Measurements from ENCODE around the gene ZNF845.
"Not testable (repeated sequence)": the region's sequence is repeated elsewhere in the genome, so short reads cannot be mapped to it uniquely, and the experiment has no call there.

The ZNF845 gene

GRCh38 chr19:53332484-53332883 lies 1.1 kb upstream of the ZNF845 start:
- H3K9me3 ChIP-seq (ENCODE audit: control insufficient read depth, low read length): no peaks in the 10 kb centered on the region
- H3K27ac ChIP-seq (ENCODE audit: insufficient read depth, low read depth, low read length, poor library complexity, severe bottlenecking): no peak overlapping the region
- H3K4me3 ChIP-seq (ENCODE audit: insufficient read depth, low read depth, low read length): no peak overlapping the region
- H3K36me3 ChIP-seq (ENCODE audit: control insufficient read depth, insufficient read depth, low read length): no peaks in the 10 kb centered on the region
- no peaks in the 10 kb centered on the region for H3K27me3 ChIP-seq (ENCODE audit: control insufficient read depth, insufficient read depth, low read length, poor library complexity, severe bottlenecking)
- WGBS, 2 experiments: 88 to 93% methylated on average over 12 of the region's 14 CpGs
- H3K4me1 ChIP-seq (ENCODE audit: control insufficient read depth, insufficient read depth, low read length): no peaks in the 10 kb centered on the region

- peak overlapping the region; percentile 79 for H3K27ac ChIP-seq (ENCODE audit: insufficient read depth, low read depth, low read length, poor library complexity, severe bottlenecking)
- H3K4me3 ChIP-seq (ENCODE audit: insufficient read depth, low read depth, low read length): peak overlapping the region; percentile 72
- WGBS, 2 experiments: 9 to 11% methylated on average over 14 of the region's 14 CpGs
- no peaks in the 10 kb centered on the region for H3K9me3 ChIP-seq (ENCODE audit: control insufficient read depth, low read length)
- H3K4me1 ChIP-seq (ENCODE audit: control insufficient read depth, insufficient read depth, low read length): no peaks in the 10 kb centered on the region
- no peaks in the 10 kb centered on the region for H3K36me3 ChIP-seq (ENCODE audit: control insufficient read depth, insufficient read depth, low read length)
- no peaks in the 10 kb centered on the region for H3K27me3 ChIP-seq (ENCODE audit: control insufficient read depth, insufficient read depth, low read length, poor library complexity, severe bottlenecking)
Observed at GRCh38 chr19:53333066-53333462, 485 bp upstream of the ZNF845 start.

DNA sequence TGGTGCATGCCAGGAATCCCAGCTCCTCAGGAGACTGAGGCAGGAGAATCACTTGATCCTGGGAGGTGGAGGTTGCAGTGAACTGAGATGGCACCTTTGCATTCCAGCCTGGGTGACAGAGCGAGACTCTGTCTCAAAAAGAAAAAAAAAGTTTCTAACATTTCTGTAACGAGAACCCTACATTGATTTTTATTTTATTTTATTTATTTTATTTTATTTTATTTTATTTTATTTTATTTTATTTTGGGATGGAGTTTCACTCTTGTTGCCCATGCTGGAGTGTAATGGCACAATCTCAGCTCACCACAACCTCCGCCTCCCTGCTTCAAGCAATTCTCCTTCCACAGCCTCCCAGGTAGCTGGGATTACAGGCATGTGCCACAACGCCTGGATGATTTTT lies 10.9 kb downstream of the ZNF845 start:
- H3K27me3 ChIP-seq (ENCODE audit: control insufficient read depth, insufficient read depth, low read length, poor library complexity, severe bottlenecking); H3K4me1 ChIP-seq (ENCODE audit: control insufficient read depth, insufficient read depth, low read length); H3K9me3 ChIP-seq (ENCODE audit: control insufficient read depth, low read length); H3K27ac ChIP-seq (ENCODE audit: insufficient read depth, low read depth, low read length, poor library complexity, severe bottlenecking); H3K4me3 ChIP-seq (ENCODE audit: insufficient read depth, low read depth, low read length): not testable (repeated sequence)
- H3K36me3 ChIP-seq (ENCODE audit: control insufficient read depth, insufficient read depth, low read length): peaks cover 33% of the 10 kb centered on the region
- 93 to 98% methylated on average over 3 of the region's 4 CpGs for WGBS, 2 experiments

DNA sequence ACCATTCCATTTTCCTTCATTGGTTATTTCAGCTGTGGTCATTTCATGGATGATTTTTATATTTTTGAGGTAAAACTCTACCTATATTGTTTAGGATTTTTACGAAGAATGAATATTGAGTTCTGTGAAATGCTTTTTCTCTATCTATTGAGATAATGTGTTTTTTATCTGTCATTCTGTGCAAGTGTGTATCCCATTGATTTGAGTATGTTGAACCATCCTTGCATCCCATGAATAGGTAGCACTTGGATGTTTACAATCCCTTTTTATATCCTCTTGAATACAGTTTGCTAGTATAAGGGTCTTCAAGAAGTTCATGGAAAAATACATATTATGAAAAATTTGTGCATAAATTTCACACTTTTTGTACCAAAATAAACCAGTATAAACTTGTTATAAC lies 22.2 kb downstream of the ZNF845 start:
- Histone ChIP-seq H3K4me3 (ENCODE audit: insufficient read depth, low read depth, low read length) (no peak overlapping the region), H3K27me3 (ENCODE audit: control insufficient read depth, insufficient read depth, low read length, poor library complexity, severe bottlenecking) (no peaks in the 10 kb centered on the region), H3K36me3 (ENCODE audit: control insufficient read depth, insufficient read depth, low read length) (peaks cover 30% of the 10 kb centered on the region), H3K4me1 (ENCODE audit: control insufficient read depth, insufficient read depth, low read length) (no peaks in the 10 kb centered on the region), H3K9me3 (ENCODE audit: control insufficient read depth, low read length) (peaks cover 12% of the 10 kb centered on the region), H3K27ac (ENCODE audit: insufficient read depth, low read depth, low read length, poor library complexity, severe bottlenecking) (no peak overlapping the region)
- WGBS, 2 experiments: 90 to 95% methylated on average over 1 of the region's 1 CpG

DNA sequence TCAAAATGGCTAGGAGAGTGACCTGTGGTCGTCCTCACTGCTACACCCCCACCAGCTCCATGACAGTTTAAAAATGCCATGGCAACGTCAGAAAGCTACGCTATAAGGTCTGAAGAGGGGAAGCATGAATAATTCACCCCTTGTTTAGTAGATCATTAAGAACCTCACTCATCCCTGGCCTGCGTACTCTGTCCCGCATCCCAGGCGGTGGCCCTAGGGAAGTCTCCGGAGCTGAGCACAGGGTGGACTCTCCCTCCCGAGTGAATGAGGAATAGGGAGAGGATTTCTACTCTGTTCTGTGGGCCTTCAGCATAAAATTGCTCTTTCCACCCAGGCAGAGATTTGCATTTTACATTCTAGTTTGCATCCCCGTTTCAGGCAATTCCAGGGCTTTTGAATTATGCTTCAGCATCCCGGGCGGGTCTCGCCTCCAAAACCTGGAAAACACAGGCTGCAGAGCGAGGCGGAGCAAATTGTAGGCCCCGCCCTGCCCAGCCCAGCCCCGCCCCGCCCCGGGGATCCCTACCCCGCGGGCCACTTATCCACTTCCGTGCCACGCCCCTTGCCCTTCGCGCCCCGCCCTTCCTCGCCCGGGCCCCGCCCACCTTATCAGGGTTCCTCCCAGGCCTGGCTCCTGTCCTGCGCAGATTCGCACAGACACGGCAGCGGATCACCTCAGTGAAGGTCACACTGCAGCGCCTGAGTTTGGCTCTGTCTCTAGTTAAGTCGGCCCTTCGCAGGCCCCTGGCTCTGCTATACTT lies 24.5 kb downstream of the ZNF845 start:
- H3K36me3 ChIP-seq (ENCODE audit: control insufficient read depth, insufficient read depth, low read length): peaks cover 7% of the 10 kb centered on the region
- peaks cover 6% of the 10 kb centered on the region for H3K9me3 ChIP-seq (ENCODE audit: control insufficient read depth, low read length)
- no peaks in the 10 kb centered on the region for H3K27me3 ChIP-seq (ENCODE audit: control insufficient read depth, insufficient read depth, low read length, poor library complexity, severe bottlenecking)
- 90 to 92% methylated on average over 35 of the region's 35 CpGs for WGBS, 2 experiments
- H3K4me3 ChIP-seq (ENCODE audit: insufficient read depth, low read depth, low read length): no peak overlapping the region
- H3K27ac ChIP-seq (ENCODE audit: insufficient read depth, low read depth, low read length, poor library complexity, severe bottlenecking): no peak overlapping the region
- H3K4me1 ChIP-seq (ENCODE audit: control insufficient read depth, insufficient read depth, low read length): no peaks in the 10 kb centered on the region

GRCh38 chr19:53360056-53360455 lies 26.5 kb downstream of the ZNF845 start:
- not testable (repeated sequence) for H3K27me3 ChIP-seq (ENCODE audit: control insufficient read depth, insufficient read depth, low read length, poor library complexity, severe bottlenecking); H3K36me3 ChIP-seq (ENCODE audit: control insufficient read depth, insufficient read depth, low read length); H3K4me3 ChIP-seq (ENCODE audit: insufficient read depth, low read depth, low read length); H3K4me1 ChIP-seq (ENCODE audit: control insufficient read depth, insufficient read depth, low read length); H3K9me3 ChIP-seq (ENCODE audit: control insufficient read depth, low read length); H3K27ac ChIP-seq (ENCODE audit: insufficient read depth, low read depth, low read length, poor library complexity, severe bottlenecking)
- 95 to 97% methylated on average over 7 to 9 of the region's 10 CpGs for WGBS, 2 experiments

GRCh38 chr19:53365134-53365898 lies 31.8 kb downstream of the ZNF845 start, which contains the start of gene ZNF525:
Gene ZNF525, plus strand, starts transcription at chr19:53365705. Its CDS starts 6,577 bp downstream, at chr19:53372282.
- H3K4me1 ChIP-seq (ENCODE audit: control insufficient read depth, insufficient read depth, low read length): peaks cover 6% of the 10 kb centered on the region
- H3K4me3 ChIP-seq (ENCODE audit: insufficient read depth, low read depth, low read length): peak within 1 kb of the TSS; percentile 52
- H3K9me3 ChIP-seq (ENCODE audit: control insufficient read depth, low read length): no peaks in the 10 kb centered on the region
- 1 to 2% methylated on average over 45 of the region's 45 CpGs for WGBS, 2 experiments
- H3K36me3 ChIP-seq (ENCODE audit: control insufficient read depth, insufficient read depth, low read length): no peaks in the 10 kb centered on the region
- peaks cover 17% of the 10 kb centered on the region for H3K27me3 ChIP-seq (ENCODE audit: control insufficient read depth, insufficient read depth, low read length, poor library complexity, severe bottlenecking)
- H3K27ac ChIP-seq (ENCODE audit: insufficient read depth, low read depth, low read length, poor library complexity, severe bottlenecking): no peak within 1 kb of the TSS

DNA sequence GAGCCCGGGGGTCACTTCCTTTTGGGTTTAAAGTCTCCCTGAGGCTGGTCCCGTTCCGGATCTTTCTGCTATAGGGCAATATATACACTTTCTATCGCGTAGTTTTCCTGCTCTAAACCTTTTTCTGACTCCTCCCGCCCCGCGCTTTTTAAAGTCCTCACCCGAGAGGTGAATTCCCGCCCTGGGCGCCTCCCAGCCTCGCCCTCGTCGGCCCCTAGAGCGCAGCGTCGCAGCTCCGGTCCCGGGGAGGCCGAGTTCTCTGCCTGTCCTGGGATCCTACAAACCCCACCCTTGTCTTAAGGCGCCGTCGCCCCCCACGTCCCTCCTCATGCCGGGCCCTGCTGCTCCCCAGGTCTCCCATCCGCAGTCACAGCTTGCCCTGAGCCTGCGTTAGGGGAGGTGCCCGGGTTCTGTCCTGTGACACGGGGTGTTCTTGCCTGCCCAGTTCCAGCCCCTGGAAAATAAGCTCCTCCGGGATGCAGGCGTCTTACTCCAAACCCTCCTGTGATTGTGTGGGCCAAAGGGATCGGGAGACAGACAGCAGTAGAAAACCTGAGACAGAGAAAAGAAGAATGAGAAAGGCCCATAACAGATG lies 32.4 kb downstream of the ZNF845 start:
- 0 to 1% methylated on average over 32 of the region's 32 CpGs for WGBS, 2 experiments
- Histone ChIP-seq H3K4me3 (ENCODE audit: insufficient read depth, low read depth, low read length) (peak overlapping the region; percentile 52), H3K4me1 (ENCODE audit: control insufficient read depth, insufficient read depth, low read length) (peaks cover 6% of the 10 kb centered on the region), H3K27ac (ENCODE audit: insufficient read depth, low read depth, low read length, poor library complexity, severe bottlenecking) (no peak overlapping the region), H3K36me3 (ENCODE audit: control insufficient read depth, insufficient read depth, low read length) (no peaks in the 10 kb centered on the region), H3K9me3 (ENCODE audit: control insufficient read depth, low read length) (no peaks in the 10 kb centered on the region), H3K27me3 (ENCODE audit: control insufficient read depth, insufficient read depth, low read length, poor library complexity, severe bottlenecking) (peaks cover 17% of the 10 kb centered on the region)

DNA sequence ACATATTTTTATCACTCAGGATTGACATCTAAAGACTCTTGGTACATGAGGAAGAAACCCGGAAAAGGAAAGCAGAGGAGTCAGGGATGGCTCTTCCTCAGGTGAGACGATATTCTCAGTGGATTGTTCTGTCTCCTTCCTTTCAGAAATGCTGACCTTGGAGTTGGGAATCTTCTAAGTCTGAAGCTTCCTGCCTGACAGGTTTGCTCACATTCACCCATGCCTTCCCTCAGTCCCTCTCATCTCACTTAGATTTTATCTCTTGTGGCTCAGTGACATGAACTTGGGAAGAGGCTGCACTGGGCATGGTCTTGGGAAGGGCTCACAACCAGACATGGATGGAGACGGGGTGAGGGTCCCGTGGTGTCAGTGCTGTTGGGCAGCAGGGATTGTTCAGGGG lies 38.6 kb downstream of the ZNF845 start:
- Histone ChIP-seq H3K4me1 (ENCODE audit: control insufficient read depth, insufficient read depth, low read length) (no peaks in the 10 kb centered on the region), H3K27me3 (ENCODE audit: control insufficient read depth, insufficient read depth, low read length, poor library complexity, severe bottlenecking) (no peaks in the 10 kb centered on the region), H3K9me3 (ENCODE audit: control insufficient read depth, low read length) (no peaks in the 10 kb centered on the region), H3K4me3 (ENCODE audit: insufficient read depth, low read depth, low read length) (no peak overlapping the region), H3K27ac (ENCODE audit: insufficient read depth, low read depth, low read length, poor library complexity, severe bottlenecking) (no peak overlapping the region), H3K36me3 (ENCODE audit: control insufficient read depth, insufficient read depth, low read length) (no peaks in the 10 kb centered on the region)
- WGBS, 2 experiments: 90 to 92% methylated on average over 4 of the region's 4 CpGs

GRCh38 chr19:53374288-53374687 lies 40.7 kb downstream of the ZNF845 start:
- no peak overlapping the region for H3K4me3 ChIP-seq (ENCODE audit: insufficient read depth, low read depth, low read length)
- no peaks in the 10 kb centered on the region for H3K4me1 ChIP-seq (ENCODE audit: control insufficient read depth, insufficient read depth, low read length)
- H3K36me3 ChIP-seq (ENCODE audit: control insufficient read depth, insufficient read depth, low read length): peaks cover 7% of the 10 kb centered on the region
- H3K27ac ChIP-seq (ENCODE audit: insufficient read depth, low read depth, low read length, poor library complexity, severe bottlenecking): no peak overlapping the region
- WGBS, 2 experiments: 81% methylated on average over 3 of the region's 3 CpGs
- H3K9me3 ChIP-seq (ENCODE audit: control insufficient read depth, low read length): no peaks in the 10 kb centered on the region
- H3K27me3 ChIP-seq (ENCODE audit: control insufficient read depth, insufficient read depth, low read length, poor library complexity, severe bottlenecking): no peaks in the 10 kb centered on the region

Measured in ectodermal cell (in vitro differentiated cells).